ENCODE measurements around the gene CNPY1. TPM values are rescaled to one million over a fixed set of nuclear protein-coding genes. Genes with fewer than 3 reads are reported as not detected.

CNPY1 gene
- total and polyA plus RNA-seq, 9 donors: 0.05 TPM; not detected in 8

DNA sequence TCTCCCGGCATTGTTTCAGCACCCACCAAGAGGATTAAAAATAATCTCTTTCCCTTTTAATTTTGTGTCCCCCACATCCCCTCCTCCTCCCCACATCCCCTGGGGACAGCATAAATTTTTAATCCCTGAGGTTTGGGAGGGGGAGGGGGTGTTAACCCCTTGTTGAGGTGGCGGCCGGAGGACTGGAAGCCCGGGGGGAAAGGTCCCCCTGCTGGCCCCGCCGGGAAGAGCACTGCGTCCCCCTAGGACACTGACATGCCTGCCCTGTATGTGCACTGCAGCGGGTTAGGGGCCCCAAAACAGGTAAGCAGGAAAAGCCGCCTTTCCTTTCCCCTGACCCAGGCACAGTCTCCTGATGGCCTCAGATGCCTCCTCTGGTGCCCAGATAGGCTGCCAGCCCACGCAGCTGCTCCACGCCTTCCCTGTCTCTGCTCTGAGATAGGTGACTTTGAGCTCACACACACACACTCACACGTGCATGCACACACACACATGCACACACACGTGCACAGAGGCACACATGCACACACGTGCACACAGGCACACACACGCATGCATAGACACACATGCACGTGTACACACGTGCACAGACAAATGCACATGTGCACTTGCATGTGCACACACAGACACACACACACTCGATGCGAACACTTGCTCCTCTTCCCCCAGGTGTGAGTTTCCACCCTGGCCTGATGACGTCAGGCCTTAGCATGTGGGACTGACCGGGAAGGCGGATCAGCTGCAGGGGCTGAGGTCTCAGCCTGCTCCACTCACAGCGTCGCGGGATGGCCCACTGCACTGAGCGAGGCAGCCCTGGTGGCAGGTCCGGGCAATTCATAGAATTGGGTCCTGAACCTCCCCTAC lies 12.3 kb downstream of the CNPY1 start:
- peak in 1 of 5 donors; percentile 44 for DNase-seq
- Histone ChIP-seq H3K27ac (no peak overlapping the region), H3K36me3 (no peaks in the 10 kb centered on the region), H3K9me3 (no peaks in the 10 kb centered on the region), H3K27me3 (no peaks in the 10 kb centered on the region), H3K4me3 (no peak overlapping the region), H3K4me1 (ENCODE audit: insufficient read depth) (peaks cover 5% of the 10 kb centered on the region)
- TF ChIP-seq POLR2A (IDR thresholded peaks at IDR 0.05): no peak
- WGBS, 3 donors: 21 to 25% (median 23%) methylated on average over 21 to 27 of the region's 27 CpGs
- intact Hi-C loops (cut with DNase I): no loop called here

DNA sequence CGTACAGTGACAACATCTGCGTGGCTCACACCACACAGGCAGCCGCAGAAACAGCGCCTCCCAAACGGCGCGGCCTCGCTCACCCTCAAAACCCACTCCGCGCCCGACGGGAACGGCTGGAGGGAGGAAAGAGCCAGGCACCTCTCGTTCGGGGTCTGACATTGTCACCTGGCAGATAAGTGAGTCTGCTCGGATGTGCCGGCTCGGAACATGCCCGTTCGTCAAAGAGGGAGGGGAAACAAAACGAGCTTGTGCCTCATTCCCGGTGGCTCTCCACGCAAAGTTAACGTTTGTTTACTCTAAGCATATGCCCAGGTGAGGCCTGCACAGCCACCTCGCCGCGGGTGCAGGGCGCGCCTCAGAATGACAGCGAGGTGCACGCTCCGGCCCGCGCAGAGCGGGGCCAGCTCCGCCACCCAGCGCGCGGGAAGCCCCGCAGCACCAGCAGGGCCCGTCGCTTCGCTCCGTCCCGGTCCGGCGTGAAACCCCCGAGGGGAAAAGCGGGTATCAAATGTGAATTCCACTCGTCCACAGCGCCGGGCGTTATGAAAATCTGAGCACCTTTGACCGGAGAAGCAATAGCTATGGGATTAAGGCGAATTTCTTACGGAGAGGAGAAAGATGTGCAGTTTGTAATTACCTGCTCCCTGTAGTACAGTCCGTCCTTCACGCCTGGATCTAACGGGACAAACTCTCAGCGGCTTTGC lies 13.1 kb downstream of the CNPY1 start:
- H3K27ac ChIP-seq: no peak overlapping the region
- no peaks in the 10 kb centered on the region for H3K36me3 ChIP-seq
- intact Hi-C loops (cut with DNase I): no loop called here
- WGBS, 3 donors: 1% methylated on average over 56 to 60 of the region's 60 CpGs
- no peaks in the 10 kb centered on the region for H3K27me3 ChIP-seq
- TF ChIP-seq EP300 (IDR thresholded peaks at IDR 0.05): no peak
- TF ChIP-seq, protein P1, sequence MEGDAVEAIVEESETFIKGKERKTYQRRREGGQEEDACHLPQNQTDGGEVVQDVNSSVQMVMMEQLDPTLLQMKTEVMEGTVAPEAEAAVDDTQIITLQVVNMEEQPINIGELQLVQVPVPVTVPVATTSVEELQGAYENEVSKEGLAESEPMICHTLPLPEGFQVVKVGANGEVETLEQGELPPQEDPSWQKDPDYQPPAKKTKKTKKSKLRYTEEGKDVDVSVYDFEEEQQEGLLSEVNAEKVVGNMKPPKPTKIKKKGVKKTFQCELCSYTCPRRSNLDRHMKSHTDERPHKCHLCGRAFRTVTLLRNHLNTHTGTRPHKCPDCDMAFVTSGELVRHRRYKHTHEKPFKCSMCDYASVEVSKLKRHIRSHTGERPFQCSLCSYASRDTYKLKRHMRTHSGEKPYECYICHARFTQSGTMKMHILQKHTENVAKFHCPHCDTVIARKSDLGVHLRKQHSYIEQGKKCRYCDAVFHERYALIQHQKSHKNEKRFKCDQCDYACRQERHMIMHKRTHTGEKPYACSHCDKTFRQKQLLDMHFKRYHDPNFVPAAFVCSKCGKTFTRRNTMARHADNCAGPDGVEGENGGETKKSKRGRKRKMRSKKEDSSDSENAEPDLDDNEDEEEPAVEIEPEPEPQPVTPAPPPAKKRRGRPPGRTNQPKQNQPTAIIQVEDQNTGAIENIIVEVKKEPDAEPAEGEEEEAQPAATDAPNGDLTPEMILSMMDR (IDR thresholded peaks at IDR 0.05): no peak
- no peak for DNase-seq
- peak overlapping the region; percentile 7 for H3K4me3 ChIP-seq
- H3K9me3 ChIP-seq: no peaks in the 10 kb centered on the region
- peaks cover 5% of the 10 kb centered on the region for H3K4me1 ChIP-seq (ENCODE audit: insufficient read depth)

DNA sequence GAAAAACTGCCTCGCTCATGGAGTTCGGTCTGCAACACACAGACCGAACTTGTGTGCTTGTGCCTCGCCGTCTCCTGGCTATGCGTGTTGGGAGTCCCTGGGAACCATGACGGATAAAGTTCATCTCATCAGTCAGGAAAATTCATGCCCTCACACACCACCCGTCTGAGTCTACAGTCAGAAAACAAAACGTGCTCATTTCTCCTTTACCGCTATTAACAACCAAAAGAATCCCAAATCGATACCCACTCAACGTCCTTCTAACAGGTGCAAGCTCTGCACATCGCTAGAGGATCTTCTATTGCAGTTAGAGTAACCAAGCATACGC lies 13.6 kb downstream of the CNPY1 start:
- no peak for DNase-seq
- Histone ChIP-seq H3K9me3 (no peaks in the 10 kb centered on the region), H3K4me3 (no peak overlapping the region), H3K4me1 (ENCODE audit: insufficient read depth) (peaks cover 5% of the 10 kb centered on the region), H3K27me3 (no peaks in the 10 kb centered on the region), H3K27ac (no peak overlapping the region), H3K36me3 (no peaks in the 10 kb centered on the region)
- intact Hi-C loops (cut with DNase I): no loop called here
- TF ChIP-seq EP300 (IDR thresholded peaks at IDR 0.05) (no peak), POLR2A (IDR thresholded peaks at IDR 0.05) (no peak)
- TF ChIP-seq, protein P1 (IDR thresholded peaks at IDR 0.05): no peak
- WGBS, 3 donors: 21 to 25% (median 22%) methylated on average over 14 of the region's 14 CpGs

DNA sequence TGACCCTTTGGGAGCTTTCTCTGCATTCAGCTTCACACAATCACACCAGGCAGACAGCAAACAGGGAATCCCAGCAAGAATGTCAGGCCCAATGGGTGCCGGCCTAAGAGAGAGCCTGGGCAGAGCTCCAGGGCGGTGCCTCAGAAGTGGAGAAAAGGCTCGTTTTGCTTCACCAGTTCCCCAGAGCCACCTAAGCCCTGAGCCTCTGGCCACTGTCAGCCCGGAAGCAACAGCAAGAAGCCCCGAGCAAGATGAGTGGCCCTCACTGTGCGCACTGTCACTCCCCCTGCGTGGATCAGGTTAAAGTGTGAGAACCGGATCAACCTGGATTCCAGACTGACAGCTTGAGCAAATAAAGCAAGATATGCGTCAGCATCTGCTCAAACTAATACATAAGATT lies 14.7 kb downstream of the CNPY1 start:
- peaks cover 5% of the 10 kb centered on the region for H3K4me1 ChIP-seq (ENCODE audit: insufficient read depth)
- 21 to 34% (median 27%) methylated on average over 9 of the region's 9 CpGs for WGBS, 3 donors
- H3K27ac ChIP-seq: no peak overlapping the region
- no peaks in the 10 kb centered on the region for H3K36me3 ChIP-seq
- no peak overlapping the region for H3K4me3 ChIP-seq
- H3K9me3 ChIP-seq: no peaks in the 10 kb centered on the region
- no peak for TF ChIP-seq POLR2A (IDR thresholded peaks at IDR 0.05)
- TF ChIP-seq, protein P1 (IDR thresholded peaks at IDR 0.05): no peak
- no peak for TF ChIP-seq EP300 (IDR thresholded peaks at IDR 0.05)
- no peak for DNase-seq
- no peaks in the 10 kb centered on the region for H3K27me3 ChIP-seq
- intact Hi-C loops (cut with DNase I): no loop called here

DNA sequence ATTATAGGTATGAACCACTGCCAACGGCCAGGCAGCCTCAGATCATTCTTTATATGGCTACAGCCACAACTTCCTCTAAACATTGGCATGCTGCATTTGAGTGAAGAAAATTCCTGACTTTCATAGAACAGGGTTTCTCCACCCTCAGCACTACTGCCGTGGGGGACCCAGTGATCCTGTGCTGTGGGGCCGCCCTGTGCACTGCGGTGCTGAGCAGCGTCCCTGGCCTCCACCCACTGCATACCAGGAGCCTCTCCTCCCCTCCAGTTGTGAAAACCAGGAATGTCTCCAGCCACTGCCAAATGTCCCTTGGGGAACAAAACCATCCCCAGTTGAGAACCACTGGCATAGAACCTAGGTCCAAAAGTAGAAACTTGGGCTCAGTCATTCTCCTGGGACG lies 15.8 kb downstream of the CNPY1 start:
- Histone ChIP-seq H3K4me1 (ENCODE audit: insufficient read depth) (peaks cover 5% of the 10 kb centered on the region), H3K36me3 (no peaks in the 10 kb centered on the region), H3K4me3 (no peak overlapping the region), H3K27ac (no peak overlapping the region), H3K27me3 (no peaks in the 10 kb centered on the region), H3K9me3 (no peaks in the 10 kb centered on the region)
- 58 to 68% (median 59%) methylated on average over 6 of the region's 6 CpGs for WGBS, 3 donors
- no peak for DNase-seq
- TF ChIP-seq, protein P1 (IDR thresholded peaks at IDR 0.05): no peak
- TF ChIP-seq EP300 (IDR thresholded peaks at IDR 0.05): no peak
- TF ChIP-seq POLR2A (IDR thresholded peaks at IDR 0.05): no peak
- intact Hi-C loops (cut with DNase I): no loop called here
